Type B pancreatic cell (in vitro differentiated cells): ENCODE measurements around the gene CD180. TPM values are rescaled to one million over a fixed set of nuclear protein-coding genes. Genes with fewer than 3 reads are reported as not detected.

ENCODE experiments used
- DNase-seq: peaks from one replicate; pipeline ENCODE4 v3.0.0; 2021; ENCODE audit warnings: mixed read lengths; ENCODE audit not compliant: unreplicated experiment; ENCODE audit errors: extremely low spot score
- H3K27ac Mint-ChIP-seq: 2 replicates; pipeline ENCODE4 v1.8.0; 2021; ENCODE audit warnings: mild to moderate bottlenecking, mixed read lengths
- H3K27me3 Mint-ChIP-seq: 2 replicates; pipeline ENCODE4 v1.8.0; 2021; ENCODE audit warnings: mixed read lengths
- H3K36me3 Mint-ChIP-seq: 2 replicates; pipeline ENCODE4 v1.8.0; 2021; ENCODE audit warnings: mixed read lengths
- H3K4me1 Mint-ChIP-seq: one replicate; pipeline ENCODE4 v1.8.0; 2021; ENCODE audit warnings: mixed read lengths; ENCODE audit not compliant: unreplicated experiment
- H3K4me3 Mint-ChIP-seq: 2 replicates; pipeline ENCODE4 v1.8.0; 2021; ENCODE audit warnings: mild to moderate bottlenecking, mixed read lengths
- H3K9me3 Mint-ChIP-seq: 2 replicates; pipeline ENCODE4 v1.8.0; 2021; ENCODE audit warnings: mixed read lengths
- CTCF ChIP-seq: fragments of 200-600 bp; sonication (generic); conservative IDR thresholded peaks from 2 replicates; pipeline ENCODE4 v1.5.0; 2021; ENCODE audit warnings: antibody characterized with exemption, mild to moderate bottlenecking
- total RNA-seq: library from RNA; stranded (reverse); gene quantifications from 2 replicates; pipeline ENCODE4 v1.2.1, GENCODE V29; 2021; ENCODE audit warnings: low replicate concordance

CD180 gene
- total RNA-seq, 1 donor from 2014 or later = not detected

- Mint-ChIP-seq H3K27me3 (no peaks in the 10 kb centered on the region), H3K4me1 (peaks cover 21% of the 10 kb centered on the region)
These were observed 8.2 kb upstream of the CD180 start for GRCh38 chr5:67204821-67205220.

GRCh38 chr5:67203701-67204074, 7.1 kb upstream of the CD180 start:
- no peak for DNase-seq
- no peak overlapping the region for H3K4me3 Mint-ChIP-seq
- no peaks in the 10 kb centered on the region for H3K27me3 Mint-ChIP-seq
- no peaks in the 10 kb centered on the region for H3K36me3 Mint-ChIP-seq
- H3K27ac Mint-ChIP-seq = no peak overlapping the region
- peaks cover 13% of the 10 kb centered on the region for H3K4me1 Mint-ChIP-seq
- no peak for TF ChIP-seq CTCF
- peaks cover 6% of the 10 kb centered on the region for H3K9me3 Mint-ChIP-seq

More at GRCh38 chr5:67204821-67205220, 8.2 kb upstream of the CD180 start:
- no peaks in the 10 kb centered on the region for H3K36me3 Mint-ChIP-seq
- DNase-seq = no peak
- H3K4me3 Mint-ChIP-seq = no peak overlapping the region
- H3K27ac Mint-ChIP-seq = no peak overlapping the region
- no peak for TF ChIP-seq CTCF
- H3K9me3 Mint-ChIP-seq = peaks cover 6% of the 10 kb centered on the region

DNA sequence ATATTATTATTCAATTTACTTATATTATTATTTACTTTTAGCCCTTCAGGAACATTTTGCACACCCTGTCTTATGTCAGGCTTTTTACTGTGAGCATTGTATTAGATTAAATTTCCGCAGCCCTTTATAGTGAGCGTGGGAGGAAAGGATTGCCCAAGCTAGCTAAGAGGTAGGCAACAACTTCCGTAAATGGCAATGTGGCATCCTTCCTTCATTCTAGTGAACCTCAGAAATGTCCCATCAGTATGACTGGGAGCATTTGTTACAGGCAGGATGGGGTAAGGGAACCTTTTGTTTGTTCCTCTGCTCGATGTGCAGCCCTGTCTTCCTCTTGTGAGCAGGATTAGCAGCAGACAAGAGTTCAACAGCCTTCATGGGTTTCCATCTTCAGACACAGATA, 6.2 kb upstream of the CD180 start:
- Mint-ChIP-seq H3K27me3 (no peaks in the 10 kb centered on the region), H3K36me3 (no peaks in the 10 kb centered on the region), H3K4me3 (no peak overlapping the region), H3K27ac (no peak overlapping the region), H3K4me1 (peaks cover 13% of the 10 kb centered on the region), H3K9me3 (peaks cover 6% of the 10 kb centered on the region)
- no peak for TF ChIP-seq CTCF
- no peak for DNase-seq

DNA sequence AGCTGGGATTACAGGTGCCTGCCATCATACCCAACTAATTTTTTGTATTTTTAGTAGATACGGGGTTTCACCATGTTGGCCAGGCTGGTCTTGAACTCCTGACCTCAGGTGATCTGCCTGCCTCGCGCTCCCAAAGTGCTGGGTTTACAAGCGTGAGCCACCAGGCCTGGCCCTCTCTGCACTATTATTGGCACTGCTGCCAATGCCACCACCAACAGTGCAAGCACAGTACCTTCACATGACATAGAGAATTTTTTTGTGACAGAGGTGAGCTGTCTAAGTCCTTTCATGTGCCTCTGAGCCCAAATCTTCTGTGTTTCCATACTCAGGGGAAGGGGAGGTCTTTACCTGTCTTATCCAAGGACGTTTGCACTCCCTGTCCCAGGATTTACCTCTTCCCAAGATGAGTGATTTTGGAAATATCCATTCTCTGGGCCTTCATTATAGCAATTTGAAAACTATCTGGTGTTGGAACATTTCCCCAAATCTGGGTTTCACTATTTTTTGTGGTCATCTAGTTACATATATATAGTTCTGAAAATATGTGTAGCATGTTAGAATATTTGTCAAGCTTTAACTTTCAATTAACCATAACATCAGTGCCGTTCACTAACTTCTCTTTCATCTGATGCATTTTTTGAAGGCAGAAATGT, 5.4 kb upstream of the CD180 start:
- no peaks in the 10 kb centered on the region for H3K27me3 Mint-ChIP-seq
- peaks cover 6% of the 10 kb centered on the region for H3K9me3 Mint-ChIP-seq
- no peaks in the 10 kb centered on the region for H3K36me3 Mint-ChIP-seq
- H3K27ac Mint-ChIP-seq = no peak overlapping the region
- no peak for DNase-seq
- H3K4me1 Mint-ChIP-seq = peaks cover 13% of the 10 kb centered on the region
- TF ChIP-seq CTCF = no peak
- H3K4me3 Mint-ChIP-seq = no peak overlapping the region

GRCh38 chr5:67200809-67201562, 4.4 kb upstream of the CD180 start:
- Mint-ChIP-seq H3K27me3 (no peaks in the 10 kb centered on the region), H3K36me3 (no peaks in the 10 kb centered on the region), H3K4me3 (no peak overlapping the region), H3K9me3 (peaks cover 6% of the 10 kb centered on the region), H3K4me1 (peaks cover 8% of the 10 kb centered on the region), H3K27ac (no peak overlapping the region)
- no peak for TF ChIP-seq CTCF
- no peak for DNase-seq
